ENCODE data around the gene MAPK4.

MAPK4 gene

GRCh38 chr18:50622865-50623393, 63.0 kb downstream of the MAPK4 start:
- no peak overlapping the region for H3K4me3 ChIP-seq (replicated peaks; ENCODE audit: insufficient read depth, low read length)
- no peak overlapping the region for H3K27ac ChIP-seq (replicated peaks)
- H3K27me3 ChIP-seq (ENCODE audit: insufficient read depth, poor library complexity, severe bottlenecking): peaks cover 40% of the 10 kb centered on the region
- no peak for DNase-seq (ENCODE audit: low read depth in 1 of 2, low spot score in 1 of 2)
- TF ChIP-seq GABPA (IDR thresholded peaks at IDR 0.05; ENCODE audit: low read depth): no peak
- TF ChIP-seq SPI1 (IDR thresholded peaks at IDR 0.05; ENCODE audit: borderline replicate concordance, low read depth): no peak
- no peak for TF ChIP-seq POLR2AphosphoS5 (IDR thresholded peaks at IDR 0.05; ENCODE audit: low read depth)
- TF ChIP-seq, protein P1, sequence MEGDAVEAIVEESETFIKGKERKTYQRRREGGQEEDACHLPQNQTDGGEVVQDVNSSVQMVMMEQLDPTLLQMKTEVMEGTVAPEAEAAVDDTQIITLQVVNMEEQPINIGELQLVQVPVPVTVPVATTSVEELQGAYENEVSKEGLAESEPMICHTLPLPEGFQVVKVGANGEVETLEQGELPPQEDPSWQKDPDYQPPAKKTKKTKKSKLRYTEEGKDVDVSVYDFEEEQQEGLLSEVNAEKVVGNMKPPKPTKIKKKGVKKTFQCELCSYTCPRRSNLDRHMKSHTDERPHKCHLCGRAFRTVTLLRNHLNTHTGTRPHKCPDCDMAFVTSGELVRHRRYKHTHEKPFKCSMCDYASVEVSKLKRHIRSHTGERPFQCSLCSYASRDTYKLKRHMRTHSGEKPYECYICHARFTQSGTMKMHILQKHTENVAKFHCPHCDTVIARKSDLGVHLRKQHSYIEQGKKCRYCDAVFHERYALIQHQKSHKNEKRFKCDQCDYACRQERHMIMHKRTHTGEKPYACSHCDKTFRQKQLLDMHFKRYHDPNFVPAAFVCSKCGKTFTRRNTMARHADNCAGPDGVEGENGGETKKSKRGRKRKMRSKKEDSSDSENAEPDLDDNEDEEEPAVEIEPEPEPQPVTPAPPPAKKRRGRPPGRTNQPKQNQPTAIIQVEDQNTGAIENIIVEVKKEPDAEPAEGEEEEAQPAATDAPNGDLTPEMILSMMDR (IDR thresholded peaks at IDR 0.05; ENCODE audit: insufficient read depth, low read length): no peak
- TF ChIP-seq REST (IDR thresholded peaks at IDR 0.05; ENCODE audit: insufficient replicate concordance, low read depth): no peak

GRCh38 chr18:50623694-50624352, 63.9 kb downstream of the MAPK4 start:
- TF ChIP-seq GABPA (IDR thresholded peaks at IDR 0.05; ENCODE audit: low read depth) (no peak), POLR2AphosphoS5 (IDR thresholded peaks at IDR 0.05; ENCODE audit: low read depth) (no peak), SPI1 (IDR thresholded peaks at IDR 0.05; ENCODE audit: borderline replicate concordance, low read depth) (no peak), REST (IDR thresholded peaks at IDR 0.05; ENCODE audit: insufficient replicate concordance, low read depth) (no peak)
- TF ChIP-seq, protein P1 (IDR thresholded peaks at IDR 0.05; ENCODE audit: insufficient read depth, low read length): no peak
- Histone ChIP-seq H3K27ac (replicated peaks) (no peak overlapping the region), H3K27me3 (ENCODE audit: insufficient read depth, poor library complexity, severe bottlenecking) (peaks cover 40% of the 10 kb centered on the region), H3K4me3 (replicated peaks; ENCODE audit: insufficient read depth, low read length) (no peak overlapping the region)
- no peak for DNase-seq (ENCODE audit: low read depth in 1 of 2, low spot score in 1 of 2)

DNA sequence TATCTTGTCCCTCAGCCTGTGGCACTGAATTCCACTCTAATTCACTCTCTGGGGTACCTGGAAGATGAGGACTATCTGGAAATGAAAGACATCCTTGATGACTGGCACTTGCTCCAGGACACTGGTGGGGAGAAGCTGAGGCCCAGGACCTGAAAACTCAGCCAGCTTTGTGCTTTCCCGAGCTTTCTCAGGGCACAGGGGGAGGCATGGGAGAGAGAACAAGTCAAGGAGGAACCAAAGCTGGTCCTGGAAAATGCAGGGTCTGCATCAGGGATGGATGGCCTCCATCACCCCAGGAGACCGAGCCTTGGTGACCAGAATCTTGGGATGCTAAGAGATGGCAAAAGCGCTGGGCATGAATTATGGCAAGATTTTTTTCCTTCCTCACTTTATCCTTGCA, 65.1 kb downstream of the MAPK4 start:
- TF ChIP-seq SPI1 (IDR thresholded peaks at IDR 0.05; ENCODE audit: borderline replicate concordance, low read depth) (no peak), REST (IDR thresholded peaks at IDR 0.05; ENCODE audit: insufficient replicate concordance, low read depth) (no peak), GABPA (IDR thresholded peaks at IDR 0.05; ENCODE audit: low read depth) (no peak), POLR2AphosphoS5 (IDR thresholded peaks at IDR 0.05; ENCODE audit: low read depth) (no peak)
- TF ChIP-seq, protein P1 (IDR thresholded peaks at IDR 0.05; ENCODE audit: insufficient read depth, low read length): no peak
- no peak for DNase-seq (ENCODE audit: low read depth in 1 of 2, low spot score in 1 of 2)
- H3K4me3 ChIP-seq (replicated peaks; ENCODE audit: insufficient read depth, low read length): no peak overlapping the region
- H3K27ac ChIP-seq (replicated peaks): no peak overlapping the region
- H3K27me3 ChIP-seq (ENCODE audit: insufficient read depth, poor library complexity, severe bottlenecking): peaks cover 35% of the 10 kb centered on the region
